GM19099 (cell line): ENCODE measurements around the gene HSPA4.

Experiments used
- POLR2A ChIP-seq: IDR thresholded peaks from 3 replicates; pipeline ENCODE4 v1.6.1; 2011; ENCODE audit warnings: low read depth; ENCODE audit not compliant: insufficient read length; ENCODE audit errors: extremely low read depth

HSPA4 gene

GRCh38 chr5:133075572-133076536 lies 24.0 kb downstream of the HSPA4 start:
- TF ChIP-seq POLR2A = no peak

GRCh38 chr5:133079048-133079447 lies 27.2 kb downstream of the HSPA4 start:
- no peak for TF ChIP-seq POLR2A

- no peak for TF ChIP-seq POLR2A
Measured at GRCh38 chr5:133081036-133081435, 29.2 kb downstream of the HSPA4 start.

- TF ChIP-seq POLR2A = no peak
Measured at GRCh38 chr5:133081703-133082102, 29.9 kb downstream of the HSPA4 start.

GRCh38 chr5:133082128-133082527 lies 30.3 kb downstream of the HSPA4 start:
- TF ChIP-seq POLR2A = no peak

GRCh38 chr5:133083901-133084300 lies 32.1 kb downstream of the HSPA4 start:
- no peak for TF ChIP-seq POLR2A

GRCh38 chr5:133086366-133086875 lies 34.6 kb downstream of the HSPA4 start:
- TF ChIP-seq POLR2A = no peak

- no peak for TF ChIP-seq POLR2A
Measured at GRCh38 chr5:133088064-133088463, 36.3 kb downstream of the HSPA4 start.

GRCh38 chr5:133091034-133091433 lies 39.2 kb downstream of the HSPA4 start:
- no peak for TF ChIP-seq POLR2A

GRCh38 chr5:133106343-133106742 lies 54.5 kb downstream of the HSPA4 start:
- no peak for TF ChIP-seq POLR2A

GRCh38 chr5:133106761-133107572 lies 55.2 kb downstream of the HSPA4 start:
- no peak for TF ChIP-seq POLR2A

GRCh38 chr5:133108481-133108921 lies 56.7 kb downstream of the HSPA4 start:
- TF ChIP-seq POLR2A = no peak

GRCh38 chr5:133109655-133110483 lies 58.1 kb downstream of the HSPA4 start:
- no peak for TF ChIP-seq POLR2A

- TF ChIP-seq POLR2A = no peak
Measured at GRCh38 chr5:133110709-133111108, 58.9 kb downstream of the HSPA4 start.
